Osteoblast (primary cell): ENCODE results near the gene TRAPPC8. TPM values are rescaled to one million over a fixed set of nuclear protein-coding genes. Genes with fewer than 3 reads are reported as not detected.
A peak's percentile ranks its signal among the peaks of the same experiment; 100 is the strongest.

Source experiments
- DNase-seq: peaks from one replicate; pipeline ENCODE4 v3.0.0; 2011; ENCODE audit warnings: low spot score, mixed read lengths; ENCODE audit not compliant: insufficient read length; ENCODE audit errors: missing footprints
- H2AFZ ChIP-seq: 2 replicates; pipeline ENCODE4 v1.6.0; 2011; ENCODE audit warnings: mild to moderate bottlenecking, low read length
- H3K27ac ChIP-seq: 2 replicates; pipeline ENCODE4 v1.5.1; 2011; ENCODE audit warnings: mild to moderate bottlenecking, low read depth, low read length, moderate library complexity
- H3K27me3 ChIP-seq: 2 replicates; pipeline ENCODE4 v1.6.0; 2012; ENCODE audit warnings: mild to moderate bottlenecking, control low read depth, inconsistent platforms, low read length, moderate library complexity; ENCODE audit not compliant: insufficient read depth
- H3K36me3 ChIP-seq: 2 replicates; pipeline ENCODE4 v1.5.1; 2011; ENCODE audit warnings: mild to moderate bottlenecking, low read length, control low read depth, moderate library complexity; ENCODE audit not compliant: insufficient read depth
- H3K4me1 ChIP-seq: 2 replicates; pipeline ENCODE4 v1.5.1; 2011; ENCODE audit warnings: mild to moderate bottlenecking, low read length, control low read depth, moderate library complexity; ENCODE audit not compliant: insufficient read depth
- H3K4me2 ChIP-seq: 2 replicates; pipeline ENCODE4 v1.6.0; 2011; ENCODE audit warnings: mild to moderate bottlenecking, low read length; ENCODE audit not compliant: insufficient read depth
- H3K4me3 ChIP-seq: fragments of 200-600 bp; sonication (generic); 3 replicates; pipeline ENCODE4 v1.5.1; 2012; ENCODE audit warnings: mild to moderate bottlenecking, low read length, inconsistent platforms; ENCODE audit not compliant: insufficient read depth
- H3K79me2 ChIP-seq: 2 replicates; pipeline ENCODE4 v1.6.0; 2012; ENCODE audit warnings: mild to moderate bottlenecking, low read length, control low read depth, inconsistent platforms; ENCODE audit not compliant: insufficient read depth
- H3K9me3 ChIP-seq: 2 replicates; pipeline ENCODE4 v1.5.1; 2011; ENCODE audit warnings: low read depth, low read length, control low read depth
- H4K20me1 ChIP-seq: 2 replicates; pipeline ENCODE4 v1.6.0; 2012; ENCODE audit warnings: mild to moderate bottlenecking, low read length, control low read depth; ENCODE audit not compliant: insufficient read depth
- total RNA-seq: library from RNA; depleted of rRNA; stranded (reverse); fragments of >200 nt; gene quantifications from 2 replicates; pipeline ENCODE4 v1.2.3, GENCODE V29; 2012
- TF ChIP-seq, protein P1 (sequence below): IDR thresholded peaks from 2 replicates; pipeline ENCODE4 v1.5.1; 2011; ENCODE audit warnings: mild to moderate bottlenecking, low read depth, low read length, moderate library complexity; ENCODE audit errors: extremely low read depth

The TRAPPC8 gene, protein sequence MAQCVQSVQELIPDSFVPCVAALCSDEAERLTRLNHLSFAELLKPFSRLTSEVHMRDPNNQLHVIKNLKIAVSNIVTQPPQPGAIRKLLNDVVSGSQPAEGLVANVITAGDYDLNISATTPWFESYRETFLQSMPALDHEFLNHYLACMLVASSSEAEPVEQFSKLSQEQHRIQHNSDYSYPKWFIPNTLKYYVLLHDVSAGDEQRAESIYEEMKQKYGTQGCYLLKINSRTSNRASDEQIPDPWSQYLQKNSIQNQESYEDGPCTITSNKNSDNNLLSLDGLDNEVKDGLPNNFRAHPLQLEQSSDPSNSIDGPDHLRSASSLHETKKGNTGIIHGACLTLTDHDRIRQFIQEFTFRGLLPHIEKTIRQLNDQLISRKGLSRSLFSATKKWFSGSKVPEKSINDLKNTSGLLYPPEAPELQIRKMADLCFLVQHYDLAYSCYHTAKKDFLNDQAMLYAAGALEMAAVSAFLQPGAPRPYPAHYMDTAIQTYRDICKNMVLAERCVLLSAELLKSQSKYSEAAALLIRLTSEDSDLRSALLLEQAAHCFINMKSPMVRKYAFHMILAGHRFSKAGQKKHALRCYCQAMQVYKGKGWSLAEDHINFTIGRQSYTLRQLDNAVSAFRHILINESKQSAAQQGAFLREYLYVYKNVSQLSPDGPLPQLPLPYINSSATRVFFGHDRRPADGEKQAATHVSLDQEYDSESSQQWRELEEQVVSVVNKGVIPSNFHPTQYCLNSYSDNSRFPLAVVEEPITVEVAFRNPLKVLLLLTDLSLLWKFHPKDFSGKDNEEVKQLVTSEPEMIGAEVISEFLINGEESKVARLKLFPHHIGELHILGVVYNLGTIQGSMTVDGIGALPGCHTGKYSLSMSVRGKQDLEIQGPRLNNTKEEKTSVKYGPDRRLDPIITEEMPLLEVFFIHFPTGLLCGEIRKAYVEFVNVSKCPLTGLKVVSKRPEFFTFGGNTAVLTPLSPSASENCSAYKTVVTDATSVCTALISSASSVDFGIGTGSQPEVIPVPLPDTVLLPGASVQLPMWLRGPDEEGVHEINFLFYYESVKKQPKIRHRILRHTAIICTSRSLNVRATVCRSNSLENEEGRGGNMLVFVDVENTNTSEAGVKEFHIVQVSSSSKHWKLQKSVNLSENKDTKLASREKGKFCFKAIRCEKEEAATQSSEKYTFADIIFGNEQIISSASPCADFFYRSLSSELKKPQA (N-terminal part only)
- total RNA-seq: 47.0 and 48.0 TPM in 2 replicates

DNA sequence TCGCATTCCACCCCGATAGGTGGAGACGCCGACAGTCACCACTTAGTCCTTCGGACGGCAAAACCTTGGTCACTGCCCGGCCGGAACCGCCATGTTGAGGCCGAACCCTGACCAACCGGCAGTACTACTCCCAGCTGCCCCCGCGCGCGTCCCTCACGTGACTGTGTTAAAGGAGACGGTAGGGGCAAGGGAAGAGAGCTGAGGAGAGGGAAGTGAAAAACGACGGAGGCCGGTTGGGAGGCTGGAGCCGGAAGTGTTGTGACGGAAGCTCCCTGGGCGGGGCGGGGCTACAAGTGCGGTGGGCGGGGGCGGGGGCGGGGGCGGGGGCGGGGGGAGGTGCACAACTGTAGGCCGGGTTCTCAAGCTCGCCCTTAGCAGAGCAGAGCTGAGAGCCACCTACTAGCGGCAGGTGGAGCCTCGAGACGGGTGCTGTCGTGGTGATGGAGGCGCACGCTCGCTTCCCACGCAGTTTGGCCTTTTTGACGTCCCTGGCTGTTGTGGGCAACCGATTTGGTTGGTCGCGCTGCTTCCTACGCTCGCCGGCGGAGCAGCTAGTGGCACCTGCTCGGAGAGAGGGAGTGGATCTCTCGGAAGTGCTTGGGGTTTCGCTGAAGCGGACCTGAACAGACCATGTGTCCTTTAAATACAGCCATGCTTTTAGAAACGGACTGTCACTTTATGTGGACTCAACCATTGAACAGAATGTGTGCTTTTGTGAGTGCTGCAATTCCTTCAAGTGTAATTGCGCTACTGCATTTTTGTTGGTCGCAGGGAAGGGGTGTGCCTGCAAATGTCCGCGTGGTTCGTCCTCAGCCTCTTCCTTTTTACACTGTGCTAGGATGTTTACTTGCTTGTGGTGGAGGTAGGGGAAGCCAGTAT, at the start of gene TRAPPC8:
Gene TRAPPC8, minus strand, starts transcription at position 130 of the 879 bp plus-strand sequence. CDS start 364 bp downstream, outside the sequence.
- DNase-seq: peak; percentile 99
- Histone ChIP-seq H4K20me1 (no peaks in the 10 kb centered on the region), H3K9me3 (no peaks in the 10 kb centered on the region), H3K4me2 (peak within 1 kb of the TSS; percentile 97), H2AFZ (peak within 1 kb of the TSS; percentile 90), H3K36me3 (no peaks in the 10 kb centered on the region), H3K27ac (peak within 1 kb of the TSS; percentile 89), H3K4me1 (peaks cover 21% of the 10 kb centered on the region), H3K79me2 (peaks cover 43% of the 10 kb centered on the region), H3K27me3 (no peaks in the 10 kb centered on the region), H3K4me3 (peak within 1 kb of the TSS; percentile 83)
- TF ChIP-seq, protein P1, sequence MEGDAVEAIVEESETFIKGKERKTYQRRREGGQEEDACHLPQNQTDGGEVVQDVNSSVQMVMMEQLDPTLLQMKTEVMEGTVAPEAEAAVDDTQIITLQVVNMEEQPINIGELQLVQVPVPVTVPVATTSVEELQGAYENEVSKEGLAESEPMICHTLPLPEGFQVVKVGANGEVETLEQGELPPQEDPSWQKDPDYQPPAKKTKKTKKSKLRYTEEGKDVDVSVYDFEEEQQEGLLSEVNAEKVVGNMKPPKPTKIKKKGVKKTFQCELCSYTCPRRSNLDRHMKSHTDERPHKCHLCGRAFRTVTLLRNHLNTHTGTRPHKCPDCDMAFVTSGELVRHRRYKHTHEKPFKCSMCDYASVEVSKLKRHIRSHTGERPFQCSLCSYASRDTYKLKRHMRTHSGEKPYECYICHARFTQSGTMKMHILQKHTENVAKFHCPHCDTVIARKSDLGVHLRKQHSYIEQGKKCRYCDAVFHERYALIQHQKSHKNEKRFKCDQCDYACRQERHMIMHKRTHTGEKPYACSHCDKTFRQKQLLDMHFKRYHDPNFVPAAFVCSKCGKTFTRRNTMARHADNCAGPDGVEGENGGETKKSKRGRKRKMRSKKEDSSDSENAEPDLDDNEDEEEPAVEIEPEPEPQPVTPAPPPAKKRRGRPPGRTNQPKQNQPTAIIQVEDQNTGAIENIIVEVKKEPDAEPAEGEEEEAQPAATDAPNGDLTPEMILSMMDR: no peak

DNA sequence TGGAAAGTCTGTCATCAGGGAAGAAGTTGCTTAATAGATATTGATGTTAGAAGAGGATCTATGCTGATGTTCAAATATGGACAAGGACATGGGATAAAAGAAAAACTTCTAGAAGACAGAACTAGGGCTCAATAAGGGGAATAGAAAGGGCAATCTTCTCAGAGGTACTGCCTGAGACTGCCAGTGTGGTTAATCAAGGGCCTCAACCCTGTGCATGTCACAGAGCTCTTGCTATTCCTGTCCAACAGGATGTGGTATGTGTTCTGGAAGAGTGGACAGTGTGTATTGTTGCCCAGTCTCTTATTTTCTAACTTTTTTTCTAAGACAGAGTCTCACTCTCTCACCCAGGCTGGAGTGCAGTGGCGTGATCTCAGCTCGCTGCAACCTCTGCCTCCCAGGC, 47.9 kb upstream of the TRAPPC8 start:
- H3K9me3 ChIP-seq: no peaks in the 10 kb centered on the region
- no peaks in the 10 kb centered on the region for H3K36me3 ChIP-seq
- no peaks in the 10 kb centered on the region for H3K27me3 ChIP-seq
- H3K4me2 ChIP-seq: no peak overlapping the region
- H3K27ac ChIP-seq: no peak overlapping the region
- no peak overlapping the region for H3K4me3 ChIP-seq
- H2AFZ ChIP-seq: no peak overlapping the region
- TF ChIP-seq, protein P1: no peak
- no peak for DNase-seq
- H4K20me1 ChIP-seq: no peaks in the 10 kb centered on the region
- H3K4me1 ChIP-seq: no peaks in the 10 kb centered on the region
- H3K79me2 ChIP-seq: no peaks in the 10 kb centered on the region

DNA sequence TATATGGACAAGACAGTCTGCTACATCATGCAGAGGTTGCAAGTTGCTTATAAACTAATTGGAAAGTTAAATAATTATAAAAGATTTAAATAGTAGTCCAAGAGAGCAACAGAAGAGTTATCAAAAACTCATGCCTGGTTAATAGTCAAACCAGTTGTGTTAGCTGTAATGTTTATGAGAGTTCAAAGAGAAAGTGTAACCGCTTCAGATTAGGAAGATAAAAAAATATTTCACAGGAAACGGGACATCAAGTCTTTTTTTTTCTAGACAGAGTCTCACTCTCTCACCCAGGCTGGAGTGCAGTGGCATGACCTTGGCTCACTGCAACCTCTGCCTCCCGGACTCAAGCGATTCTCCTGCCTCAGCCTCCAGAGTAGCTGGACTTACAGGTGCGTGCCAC, 41.0 kb upstream of the TRAPPC8 start:
- TF ChIP-seq, protein P1: no peak
- DNase-seq: no peak
- H3K4me3 ChIP-seq: no peak overlapping the region
- H3K79me2 ChIP-seq: no peaks in the 10 kb centered on the region
- H3K4me2 ChIP-seq: no peak overlapping the region
- H3K9me3 ChIP-seq: no peaks in the 10 kb centered on the region
- no peaks in the 10 kb centered on the region for H3K4me1 ChIP-seq
- no peaks in the 10 kb centered on the region for H4K20me1 ChIP-seq
- H3K36me3 ChIP-seq: no peaks in the 10 kb centered on the region
- H3K27me3 ChIP-seq: no peaks in the 10 kb centered on the region
- H2AFZ ChIP-seq: no peak overlapping the region
- no peak overlapping the region for H3K27ac ChIP-seq
